GM21737 (cell line): ENCODE results near the gene UBR3.

Experiments used
- ATAC-seq: cut with Tn5 transposase; IDR thresholded peaks from one replicate; pipeline ENCODE4 v1.9.1; 2021; ENCODE audit warnings: mild to moderate bottlenecking, moderate library complexity; ENCODE audit not compliant: unreplicated experiment

UBR3 gene

GRCh38 chr2:169984145-169984544, 156.9 kb downstream of the UBR3 start:
- ATAC-seq = no peak

- no peak for ATAC-seq
Measured at GRCh38 chr2:169994752-169995151, 167.5 kb downstream of the UBR3 start.

- no peak for ATAC-seq
Measured at GRCh38 chr2:169997140-169997887, 170.1 kb downstream of the UBR3 start.

- ATAC-seq = no peak
Measured at GRCh38 chr2:169999054-169999453, 171.8 kb downstream of the UBR3 start.

GRCh38 chr2:170002096-170002495, 174.8 kb downstream of the UBR3 start:
- no peak for ATAC-seq

- ATAC-seq = no peak
Measured at GRCh38 chr2:170005702-170006101, 178.4 kb downstream of the UBR3 start.

GRCh38 chr2:170006587-170007325, 179.5 kb downstream of the UBR3 start:
- no peak for ATAC-seq

GRCh38 chr2:170009209-170009608, 182.0 kb downstream of the UBR3 start:
- no peak for ATAC-seq

GRCh38 chr2:170012773-170013172, 185.5 kb downstream of the UBR3 start:
- no peak for ATAC-seq

GRCh38 chr2:170013802-170014551, 186.7 kb downstream of the UBR3 start:
- no peak for ATAC-seq

- ATAC-seq = no peak
Measured at GRCh38 chr2:170014769-170015168, 187.5 kb downstream of the UBR3 start.

- no peak for ATAC-seq
Measured at GRCh38 chr2:170017860-170018532, 190.7 kb downstream of the UBR3 start.

GRCh38 chr2:170019060-170019805, 192.0 kb downstream of the UBR3 start:
- ATAC-seq = no peak

GRCh38 chr2:170020777-170021176, 193.5 kb downstream of the UBR3 start:
- ATAC-seq = no peak

GRCh38 chr2:170022692-170023091, 195.4 kb downstream of the UBR3 start:
- ATAC-seq = no peak

- no peak for ATAC-seq
Measured at GRCh38 chr2:170024721-170025120, 197.5 kb downstream of the UBR3 start.

GRCh38 chr2:170025223-170025622, 198.0 kb downstream of the UBR3 start:
- no peak for ATAC-seq

GRCh38 chr2:170026361-170026760, 199.1 kb downstream of the UBR3 start:
- no peak for ATAC-seq

GRCh38 chr2:170029551-170029950, 202.3 kb downstream of the UBR3 start:
- ATAC-seq = no peak

GRCh38 chr2:170030040-170030439, 202.8 kb downstream of the UBR3 start:
- ATAC-seq = no peak
